K562 (cell line): Measurements from ENCODE around the gene XPR1. TPM values are rescaled to one million over a fixed set of nuclear protein-coding genes. Genes with fewer than 3 reads are reported as not detected.

Experiments used
- ATAC-seq: fragments of 200-7000 bp; cut with Tn5 transposase; 3 replicates; pipeline ENCODE4 v1.9.1; 2020; ENCODE audit warnings: moderate library complexity
- BruUV-seq: library from RNA; stranded (reverse); fragments of 400-500 nt; replicated peaks from 2 replicates; lab custom pipeline; 2021; lab: Mats Ljungman, UMichigan
- CTCF ChIA-PET: fragments of 300-600 bp; formaldehyde crosslinking; extraction: SDS; loops from one replicate; lab custom pipeline; 2021; ENCODE audit warnings: low intra/inter-chr PET ratio; lab: Yijun Ruan, JAX
- POLR2A ChIA-PET: fragments of 300-600, 350-650 bp; sonication (Branson Sonifier 250); formaldehyde crosslinking; extraction: SDS; loops from one replicate; lab custom pipeline; 2021; ENCODE audit warnings: antibody characterized with exemption, inconsistent platforms; lab: Yijun Ruan, JAX
- DNase-seq, 4 experiments: peaks; one replicate each; pipeline versions ENCODE4 v3.0.0 to v3.0.0-alpha.2; 2011 to 2018; ENCODE audit warnings: low spot score in 3 of 4, mixed read lengths in 3 of 4; ENCODE audit errors: extremely low read depth in 1 of 4
- FAIRE-seq: peaks from 2 replicates; lab custom pipeline; 2011; peaks lifted over from hg19 to GRCh38; lab: Jason Lieb, UNC
- H2AFZ ChIP-seq: 2 replicates; pipeline ENCODE4 v1.6.0; 2011; ENCODE audit warnings: low read depth, low read length, control low read depth, inconsistent platforms
- H3K27ac ChIP-seq: fragments of 200-600 bp; 3 replicates; pipeline ENCODE4 v1.8.0; 2011; ENCODE audit warnings: low read depth, mild to moderate bottlenecking, control low read depth, inconsistent platforms, low read length, moderate library complexity, mixed read lengths; ENCODE audit errors: extremely low read depth
- H3K27me3 ChIP-seq, 2 experiments: fragments of 300-600 bp in 1 of 2; 2 replicates in 1 of 2; 3 replicates in 1 of 2; pipeline versions ENCODE4 v1.6.0 to v1.8.0; 2011; ENCODE audit warnings: inconsistent platforms in 2 of 2, low read length in 2 of 2, mild to moderate bottlenecking in 1 of 2, mixed read lengths in 1 of 2, moderate library complexity in 1 of 2; ENCODE audit not compliant: control insufficient read depth in 2 of 2, insufficient read depth in 2 of 2
- H3K36me3 ChIP-seq: fragments of 300-600 bp; 3 replicates; pipeline ENCODE4 v1.8.0; 2011; ENCODE audit warnings: mild to moderate bottlenecking, low read length, inconsistent platforms; ENCODE audit not compliant: control insufficient read depth, insufficient read depth
- H3K4me1 ChIP-seq, 2 experiments: fragments of 200-600 bp in 1 of 2; replicated peaks in 1 of 2; 2 replicates in 1 of 2; 3 replicates in 1 of 2; pipeline versions ENCODE4 v1.5.1 to v1.8.0; 2011; ENCODE audit warnings: inconsistent platforms in 2 of 2, low read length in 2 of 2, mild to moderate bottlenecking in 1 of 2, mixed read lengths in 1 of 2, moderate library complexity in 1 of 2; ENCODE audit not compliant: control insufficient read depth in 2 of 2, insufficient read depth in 2 of 2
- H3K4me2 ChIP-seq: 2 replicates; pipeline ENCODE4 v1.6.1; 2011; ENCODE audit warnings: low read length, control low read depth, inconsistent platforms, mixed read lengths; ENCODE audit not compliant: insufficient read depth
- H3K4me3 ChIP-seq: fragments of 200-600 bp; sonication (generic), shearing (Covaris generic); 2 replicates; pipeline ENCODE4 v1.5.1; 2016; ENCODE audit warnings: control low read depth, inconsistent platforms
- H3K79me2 ChIP-seq: fragments of 200-600 bp; 3 replicates; pipeline ENCODE4 v1.8.0; 2011; ENCODE audit warnings: low read length, inconsistent platforms; ENCODE audit not compliant: control insufficient read depth, insufficient read depth
- H3K9ac ChIP-seq, 2 experiments: 2 replicates each; pipeline versions ENCODE4 v1.6.0 to v1.6.1; 2011; ENCODE audit warnings: low read depth in 2 of 2, low read length in 2 of 2, control low read depth in 1 of 2, inconsistent platforms in 1 of 2, mild to moderate bottlenecking in 1 of 2, mixed read lengths in 1 of 2; ENCODE audit not compliant: insufficient read depth in 1 of 2
- H3K9me1 ChIP-seq: one replicate; pipeline ENCODE4 v1.6.0; 2011; ENCODE audit warnings: inconsistent platforms, mild to moderate bottlenecking, low read length, moderate library complexity; ENCODE audit not compliant: control insufficient read depth, insufficient read depth
- H3K9me3 ChIP-seq: replicated peaks from 2 replicates; pipeline ENCODE4 v1.5.1; 2011; ENCODE audit warnings: low read depth, low read length, inconsistent platforms; ENCODE audit not compliant: control insufficient read depth, insufficient read depth
- H4K20me1 ChIP-seq: replicated peaks from 2 replicates; pipeline ENCODE4 v1.6.1; 2011; ENCODE audit warnings: low read length, inconsistent platforms, mixed read lengths; ENCODE audit not compliant: control insufficient read depth, insufficient read depth
- POLR2H ChIP-seq: IDR thresholded peaks from 2 replicates; pipeline ENCODE4 v1.6.1; 2016; ENCODE audit warnings: missing genetic modification characterization, low read depth, mild to moderate bottlenecking, control low read depth, missing compliant biosample characterization, moderate library complexity
- SPI1 ChIP-seq: IDR thresholded peaks from 2 replicates; pipeline ENCODE4 v1.6.1; 2011; ENCODE audit warnings: low read depth, low read length, control low read depth, borderline replicate concordance
- WGBS: fragments of 100-300 bp; shearing (Covaris generic); methylation state at CpG from one replicate; pipeline ENCODE4 v1.1.6; 2016; ENCODE audit warnings: low coverage, mixed read lengths; ENCODE audit not compliant: insufficient coverage; ENCODE audit errors: missing lambda C conversion rate; 5-methylcytosine and 5-hydroxymethylcytosine counted together
- in situ Hi-C: fragments of 300-500 bp; cut with MboI; formaldehyde crosslinking; loops from 4 replicates; pipeline ENCODE4 v1.15.0; 2018; ENCODE audit warnings: inconsistent platforms, mixed read lengths
- intact Hi-C: fragments of 100-400 bp; cut with micrococcal nuclease; formaldehyde crosslinking; loops from 2 replicates; pipeline ENCODE4 v1.14.2; 2022
- polyA plus RNA-seq, 8 experiments: library from polyadenylated mRNA; depleted of rRNA in 4 of 8; stranded (reverse) in 5 of 8; unstranded in 3 of 8; fragments of >200 nt; fragmentation: Nextera tagmentation in 2 of 8; fragmentation: Illumina TruSeq in 1 of 8; extraction: Ambion mirVana in 2 of 8; extraction: Trizol in 1 of 8; gene quantifications; 2 replicates each; pipeline versions ENCODE4 v1.2.1 to v1.2.3, GENCODE V29; 2011 to 2014; ENCODE audit warnings: inconsistent platforms in 1 of 8, missing spikeins in 1 of 8
- total RNA-seq, 7 experiments: library from RNA; depleted of rRNA in 6 of 7; stranded (reverse); fragments of >200 nt in 6 of 7; fragmentation: Illumina TruSeq in 2 of 7; extraction: Trizol in 2 of 7; gene quantifications; 2 replicates each; pipeline versions ENCODE4 v1.2.1 to v1.2.3, GENCODE V29; 2011 to 2021; ENCODE audit warnings: low replicate concordance in 1 of 7

Gene XPR1
- total and polyA plus RNA-seq, 9 of the 15 experiments (the other 6 are each of a cell fraction or from before 2014, with no cell fraction given), result 3.0 to 66.2 (median 38.6) TPM

DNA sequence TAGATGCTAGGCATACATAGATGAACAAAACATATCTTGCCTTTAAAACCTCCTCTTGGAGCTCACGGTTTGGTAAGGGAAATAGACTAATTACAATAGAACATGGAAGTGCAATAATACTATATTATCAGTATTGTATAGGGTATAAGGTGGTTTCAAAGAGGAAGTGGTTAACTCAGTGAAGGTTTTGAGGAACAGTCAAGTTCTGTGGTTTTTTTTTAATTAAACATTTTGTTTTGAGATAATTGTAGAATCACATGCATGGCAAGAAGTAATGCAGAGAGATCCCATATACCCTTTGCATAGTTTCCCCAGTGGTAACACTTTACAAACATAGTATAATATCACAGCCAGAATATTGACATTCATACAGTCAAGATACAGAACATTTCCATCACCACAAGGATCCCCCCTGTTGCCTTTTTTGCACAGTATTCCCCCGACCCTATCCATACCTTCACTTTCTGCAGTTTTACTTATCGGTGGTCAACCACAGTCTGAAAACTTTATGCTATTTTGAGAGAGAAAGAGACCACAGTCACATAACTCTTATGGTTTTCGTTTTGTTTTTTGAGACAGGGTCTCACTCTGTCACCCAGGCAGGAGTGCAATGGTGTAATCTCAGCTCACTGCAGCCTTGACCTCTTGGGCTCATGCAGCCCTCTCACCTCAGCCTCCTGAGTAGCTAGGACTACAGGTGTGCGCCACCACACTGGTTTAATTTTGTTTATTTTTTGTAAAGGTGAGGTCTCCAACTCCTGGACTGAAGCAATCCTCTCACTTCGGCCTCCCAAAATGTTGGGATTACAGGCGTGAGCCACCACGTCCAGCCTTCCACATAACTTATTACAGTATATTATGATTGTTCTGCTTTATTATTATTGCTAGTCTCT lies 220.4 kb downstream of the XPR1 start:
- ChIA-PET POLR2A (no interaction called here), CTCF (no interaction called here)
- Histone ChIP-seq H3K9me1 (no peaks in the 10 kb centered on the region), H3K4me3 (no peak overlapping the region), H3K36me3 (peaks cover 10% of the 10 kb centered on the region; the same call in 1 of the 3 replicates), H4K20me1 (0 out of 2 replicates have a peak, but pooled peaks cover 8% of the 10 kb centered on the region), H3K9me3 (no peaks in the 10 kb centered on the region), H3K9ac (no peak overlapping the region), H3K4me2 (no peak overlapping the region), H3K27me3 (no peaks in the 10 kb centered on the region), H2AFZ (no peak overlapping the region), H3K79me2 (no peaks in the 10 kb centered on the region), H3K4me1 (peaks cover 0 to 15% of the 10 kb centered on the region in 2 experiments; a peak in 3 of 5 replicates)
- FAIRE-seq (no peak), ATAC-seq (no peak), DNase-seq (no peak)
- no TSS peak for BruUV-seq
- WGBS, result 90% methylated on average over 8 of the region's 8 CpGs
- intact Hi-C loops (no loop called here), in situ Hi-C loops (loop anchor here (5.0 kb wide), 1 partner anchor 215 kb away; no protein-coding TSS in a partner anchor)
- peak; percentile 37; the same call in 1 of the 2 replicates for TF ChIP-seq SPI1
- no peak for TF ChIP-seq POLR2H (tag)
- TF ChIP-seq, all 486 proteins: peak for 1
- H3K27ac ChIP-seq, result no peak overlapping the region
